BE2C (cell line): ENCODE measurements around the gene HIVEP3.

Experiments
- DNase-seq: peaks from one replicate; pipeline ENCODE4 v3.0.0-alpha.2; 2020
- H3K27me3 ChIP-seq: fragments of 250-450 bp; sonication (Bioruptor Pico); 2 replicates; pipeline ENCODE4 v1.5.1; 2020; ENCODE audit warnings: mild to moderate bottlenecking
- H3K36me3 ChIP-seq: fragments of 250-450 bp; sonication (Bioruptor Pico); 2 replicates; pipeline ENCODE4 v1.5.1; 2020; ENCODE audit warnings: mild to moderate bottlenecking
- H3K4me1 ChIP-seq: fragments of 250-450 bp; sonication (Bioruptor Pico); 2 replicates; pipeline ENCODE4 v1.5.1; 2020
- H3K4me3 ChIP-seq: 2 replicates; pipeline ENCODE4 v1.5.1; 2011; ENCODE audit warnings: low read depth, low read length
- H3K9me3 ChIP-seq: fragments of 250-450 bp; sonication (Bioruptor Pico); 2 replicates; pipeline ENCODE4 v1.5.1; 2020
- CTCF ChIP-seq: IDR thresholded peaks from 2 replicates; pipeline ENCODE4 v1.5.1; 2012; ENCODE audit warnings: mild to moderate bottlenecking, low read depth, low read length

The HIVEP3 gene

GRCh38 chr1:41773842-41774241 lies 144.9 kb downstream of the HIVEP3 start:
- Histone ChIP-seq H3K4me1 (no peaks in the 10 kb centered on the region), H3K9me3 (no peaks in the 10 kb centered on the region), H3K4me3 (no peak overlapping the region), H3K27me3 (no peaks in the 10 kb centered on the region), H3K36me3 (no peaks in the 10 kb centered on the region)
- DNase-seq: no peak
- TF ChIP-seq CTCF: no peak

GRCh38 chr1:41773144-41773591 lies 145.6 kb downstream of the HIVEP3 start:
- DNase-seq: no peak
- TF ChIP-seq CTCF: no peak
- no peaks in the 10 kb centered on the region for H3K4me1 ChIP-seq
- H3K4me3 ChIP-seq: no peak overlapping the region
- H3K9me3 ChIP-seq: no peaks in the 10 kb centered on the region
- no peaks in the 10 kb centered on the region for H3K36me3 ChIP-seq
- H3K27me3 ChIP-seq: no peaks in the 10 kb centered on the region

GRCh38 chr1:41769068-41769467 lies 149.7 kb downstream of the HIVEP3 start:
- Histone ChIP-seq H3K36me3 (no peaks in the 10 kb centered on the region), H3K4me1 (no peaks in the 10 kb centered on the region), H3K9me3 (no peaks in the 10 kb centered on the region), H3K4me3 (no peak overlapping the region), H3K27me3 (no peaks in the 10 kb centered on the region)
- TF ChIP-seq CTCF: no peak
- no peak for DNase-seq

- H3K9me3 ChIP-seq: no peaks in the 10 kb centered on the region
- no peak overlapping the region for H3K4me3 ChIP-seq
- no peak for DNase-seq
- no peaks in the 10 kb centered on the region for H3K27me3 ChIP-seq
- H3K36me3 ChIP-seq: no peaks in the 10 kb centered on the region
- no peak for TF ChIP-seq CTCF
- no peaks in the 10 kb centered on the region for H3K4me1 ChIP-seq
Measured at GRCh38 chr1:41768583-41768982, 150.1 kb downstream of the HIVEP3 start.

- no peaks in the 10 kb centered on the region for H3K9me3 ChIP-seq
- H3K4me3 ChIP-seq: no peak overlapping the region
- no peaks in the 10 kb centered on the region for H3K27me3 ChIP-seq
- H3K36me3 ChIP-seq: no peaks in the 10 kb centered on the region
- no peaks in the 10 kb centered on the region for H3K4me1 ChIP-seq
- TF ChIP-seq CTCF: no peak
- no peak for DNase-seq
Measured at GRCh38 chr1:41767534-41768525, 150.9 kb downstream of the HIVEP3 start.

- H3K4me3 ChIP-seq: no peak overlapping the region
- no peaks in the 10 kb centered on the region for H3K4me1 ChIP-seq
- no peaks in the 10 kb centered on the region for H3K27me3 ChIP-seq
- TF ChIP-seq CTCF: no peak
- H3K36me3 ChIP-seq: no peaks in the 10 kb centered on the region
- no peaks in the 10 kb centered on the region for H3K9me3 ChIP-seq
- no peak for DNase-seq
Measured at GRCh38 chr1:41766546-41766945, 152.2 kb downstream of the HIVEP3 start.
